T-cell (primary cell): Measurements from ENCODE around the gene PLEKHG1. TPM values are rescaled to one million over a fixed set of nuclear protein-coding genes. Genes with fewer than 3 reads are reported as not detected.

Source experiments
- ATAC-seq, 4 experiments: fragments of 200-7000 bp in 3 of 4; fragments of 150-1000 bp in 1 of 4; cut with Tn5 transposase; replicated peaks in 1 of 4; 1 replicate in 3 of 4; 2 replicates in 1 of 4; pipeline ENCODE4 v1.10.0; 2021; ENCODE audit warnings: moderate library complexity in 3 of 4, mild to moderate bottlenecking in 2 of 4, moderate number of reproducible peaks in 1 of 4
- CTCF ChIA-PET, 2 donors: fragments of 300-600 bp; sonication (Branson Sonifier 250); formaldehyde crosslinking; loops; one replicate each; lab custom pipeline; 2022; ENCODE audit warnings: antibody characterized with exemption in 2 of 2; lab: Charles Lee
- POLR2A ChIA-PET, 2 donors: fragments of 300-600 bp; sonication (Branson Sonifier 250); formaldehyde crosslinking; loops; one replicate each; lab custom pipeline; 2022; ENCODE audit warnings: antibody characterized with exemption in 2 of 2; lab: Charles Lee
- DNase-seq, 35 experiments: peaks; one replicate each; pipeline versions ENCODE4 v3.0.0 to v3.0.0-alpha.2; 2013 to 2023
- H3K27ac ChIP-seq: one replicate; pipeline ENCODE4 v1.5.1; 2013; ENCODE audit warnings: low read length
- H3K27me3 ChIP-seq, 2 experiments: replicated peaks in 1 of 2; 1 replicate in 1 of 2; 2 replicates in 1 of 2; pipeline versions ENCODE4 v1.6.1 to v1.7.0; 2013; ENCODE audit warnings: low read length in 1 of 2, mixed read lengths in 1 of 2; ENCODE audit not compliant: control insufficient read depth in 2 of 2, insufficient read depth in 2 of 2; ENCODE audit errors: extremely low read depth in 1 of 2
- H3K36me3 ChIP-seq, 2 donors: 1 replicate in 1 of 2; 2 replicates in 1 of 2; pipeline versions ENCODE4 v1.6.1 to v1.7.0; 2013; ENCODE audit warnings: low read length in 1 of 2; ENCODE audit not compliant: control insufficient read depth in 2 of 2, insufficient read depth in 1 of 2; ENCODE audit errors: extremely low read depth in 1 of 2
- H3K4me1 ChIP-seq, 2 experiments: 1 replicate in 1 of 2; 2 replicates in 1 of 2; pipeline versions ENCODE4 v1.6.1 to v1.7.0; 2013; ENCODE audit warnings: low read length in 2 of 2, mixed read lengths in 1 of 2; ENCODE audit not compliant: insufficient read depth in 2 of 2, control insufficient read depth in 1 of 2; ENCODE audit errors: extremely low read depth in 1 of 2
- H3K4me3 ChIP-seq, 2 donors: 1 replicate in 1 of 2; 2 replicates in 1 of 2; pipeline versions ENCODE4 v1.5.1 to v1.7.0; 2013; ENCODE audit warnings: mild to moderate bottlenecking in 2 of 2, low read length in 1 of 2, moderate library complexity in 1 of 2; ENCODE audit not compliant: control insufficient read depth in 1 of 2; ENCODE audit errors: extremely low read depth in 1 of 2
- H3K9me3 ChIP-seq: 2 replicates; pipeline ENCODE4 v1.7.0; 2013
- H3K27ac Mint-ChIP-seq, 2 donors: one replicate each; pipeline ENCODE4 v1.8.0; 2020 to 2021; ENCODE audit warnings: mild to moderate bottlenecking in 2 of 2, mixed read lengths in 2 of 2
- H3K27me3 Mint-ChIP-seq, 2 donors: one replicate each; pipeline ENCODE4 v1.8.0; 2021 to 2022; ENCODE audit warnings: mixed read lengths in 2 of 2
- H3K36me3 Mint-ChIP-seq: one replicate; pipeline ENCODE4 v1.8.0; 2021; ENCODE audit warnings: mixed read lengths
- H3K4me1 Mint-ChIP-seq, 3 donors: one replicate each; pipeline ENCODE4 v1.8.0; 2020 to 2022; ENCODE audit warnings: mixed read lengths in 3 of 3, mild to moderate bottlenecking in 1 of 3
- H3K4me3 Mint-ChIP-seq, 3 donors: one replicate each; pipeline ENCODE4 v1.8.0; 2020 to 2022; ENCODE audit warnings: mild to moderate bottlenecking in 3 of 3, mixed read lengths in 3 of 3, moderate library complexity in 3 of 3
- H3K9me3 Mint-ChIP-seq, 3 donors: one replicate each; pipeline ENCODE4 v1.8.0; 2020 to 2022; ENCODE audit warnings: mixed read lengths in 3 of 3
- WGBS: methylation state at CpG from one replicate; pipeline ENCODE4 v1.1.5; 2013; ENCODE audit warnings: missing lambda C conversion rate; ENCODE audit not compliant: insufficient coverage; 5-methylcytosine and 5-hydroxymethylcytosine counted together
- total RNA-seq, 35 experiments: library from RNA in 6 of 35; stranded (reverse) in 6 of 35; fragments of 120-200 nt in 1 of 35; gene quantifications; one replicate each; pipeline versions ENCODE4 v1.2.1 to v1.2.4 and lab custom pipeline; 2013 to 2026

The PLEKHG1 gene
- total RNA-seq, 5 donors from 2014 or later (not counting 1 experiment from before 2014, with no cell fraction given) = 2.5 to 18.4 (median 5.4) TPM

- Histone ChIP-seq H3K27ac (no peak overlapping the region), H3K36me3 (no peaks in the 10 kb centered on the region), H3K27me3 (peaks cover 0 to 25% of the 10 kb centered on the region in 2 experiments), H3K4me1 (peaks cover 0 to 2% of the 10 kb centered on the region in 2 experiments), H3K9me3 (no peaks in the 10 kb centered on the region), H3K4me3 (no peak overlapping the region)
- Mint-ChIP-seq H3K27ac (no peak overlapping the region), H3K9me3 (no peaks in the 10 kb centered on the region), H3K27me3 (peaks cover 25 to 31% of the 10 kb centered on the region in 2 donors), H3K4me3 (no peak overlapping the region), H3K4me1 (peaks cover 0 to 2% (median 0%) of the 10 kb centered on the region in 3 donors), H3K36me3 (no peaks in the 10 kb centered on the region)
- ChIA-PET POLR2A (no interaction called here), CTCF (interaction anchor here in 1 of 2 donors (0.6 kb wide), 1 partner anchor 159 kb away, joined by 3 read pairs; no protein-coding TSS in a partner anchor)
- 71% methylated on average over 3 of the region's 6 CpGs for WGBS
- no peak for DNase-seq
- no peak for ATAC-seq
Measured at GRCh38 chr6:150575836-150576235, 23.8 kb upstream of the PLEKHG1 start.

- ATAC-seq (no peak), DNase-seq (no peak)
- Histone ChIP-seq H3K4me3 (no peak overlapping the region), H3K36me3 (no peaks in the 10 kb centered on the region), H3K9me3 (no peaks in the 10 kb centered on the region), H3K27ac (no peak overlapping the region), H3K4me1 (peaks cover 0 to 2% of the 10 kb centered on the region in 2 experiments), H3K27me3 (peaks cover 0 to 24% of the 10 kb centered on the region in 2 experiments)
- Mint-ChIP-seq H3K27ac (no peak overlapping the region), H3K27me3 (peaks cover 25 to 31% of the 10 kb centered on the region in 2 donors), H3K9me3 (no peaks in the 10 kb centered on the region), H3K4me1 (peaks cover 0 to 2% (median 0%) of the 10 kb centered on the region in 3 donors), H3K4me3 (no peak overlapping the region), H3K36me3 (no peaks in the 10 kb centered on the region)
- ChIA-PET CTCF (no interaction called here), POLR2A (no interaction called here)
- WGBS = 78% methylated on average over 9 of the region's 15 CpGs
Measured at GRCh38 chr6:150576651-150577226, 22.9 kb upstream of the PLEKHG1 start.

- no peak overlapping the region for H3K27ac Mint-ChIP-seq
- CTCF ChIA-PET = no interaction called here
- no peaks in the 10 kb centered on the region for H3K36me3 ChIP-seq
- peaks cover 0 to 14% of the 10 kb centered on the region in 2 experiments for H3K27me3 ChIP-seq
- WGBS = 100% methylated on average over 2 of the region's 4 CpGs
- no peaks in the 10 kb centered on the region for H3K9me3 ChIP-seq
- no peak overlapping the region for H3K27ac ChIP-seq
- ATAC-seq (no peak), DNase-seq (no peak)
- peaks cover 9 to 16% of the 10 kb centered on the region in 2 donors for H3K27me3 Mint-ChIP-seq
- no peaks in the 10 kb centered on the region for H3K9me3 Mint-ChIP-seq
- no peak overlapping the region for H3K4me3 ChIP-seq
- POLR2A ChIA-PET = no interaction called here
- H3K4me3 Mint-ChIP-seq = no peak overlapping the region
- H3K4me1 ChIP-seq = no peaks in the 10 kb centered on the region
- peaks cover 0 to under 1% (median 0%) of the 10 kb centered on the region in 3 donors for H3K4me1 Mint-ChIP-seq
- no peaks in the 10 kb centered on the region for H3K36me3 Mint-ChIP-seq
Measured at GRCh38 chr6:150579611-150580010, 20.1 kb upstream of the PLEKHG1 start.

GRCh38 chr6:150580489-150580888 lies 19.2 kb upstream of the PLEKHG1 start:
- CTCF ChIA-PET = interaction anchor here in 1 of 2 donors (0.8 kb wide), 1 partner anchor 155 kb away, joined by 3 read pairs; no protein-coding TSS in a partner anchor

GRCh38 chr6:150584065-150584464 lies 15.6 kb upstream of the PLEKHG1 start:
- 92% methylated on average over 4 of the region's 5 CpGs for WGBS
- no peak for ATAC-seq
- CTCF ChIA-PET = no interaction called here

More at GRCh38 chr6:150580489-150580888, 19.2 kb upstream of the PLEKHG1 start:
- Histone ChIP-seq H3K4me1 (no peaks in the 10 kb centered on the region), H3K27me3 (peaks cover 0 to 11% of the 10 kb centered on the region in 2 experiments), H3K9me3 (no peaks in the 10 kb centered on the region), H3K36me3 (no peaks in the 10 kb centered on the region), H3K27ac (no peak overlapping the region), H3K4me3 (no peak overlapping the region)
- WGBS = no CpG with 5 or more reads among the region's 2 CpGs
- POLR2A ChIA-PET = no interaction called here
- no peak for DNase-seq
- no peaks in the 10 kb centered on the region for H3K4me1 Mint-ChIP-seq
- H3K36me3 Mint-ChIP-seq = no peaks in the 10 kb centered on the region
- H3K27ac Mint-ChIP-seq = no peak overlapping the region
- no peak for ATAC-seq
- H3K27me3 Mint-ChIP-seq = peaks cover 8 to 16% of the 10 kb centered on the region in 2 donors
- no peaks in the 10 kb centered on the region for H3K9me3 Mint-ChIP-seq
- H3K4me3 Mint-ChIP-seq = no peak overlapping the region

GRCh38 chr6:150584596-150584995 lies 15.1 kb upstream of the PLEKHG1 start:
- H3K27ac ChIP-seq = no peak overlapping the region
- Mint-ChIP-seq H3K36me3 (no peaks in the 10 kb centered on the region), H3K4me3 (no peak overlapping the region), H3K9me3 (no peaks in the 10 kb centered on the region), H3K27ac (no peak overlapping the region), H3K4me1 (no peaks in the 10 kb centered on the region), H3K27me3 (peaks cover 0 to 6% of the 10 kb centered on the region in 2 donors)
- ATAC-seq = no peak
- no peaks in the 10 kb centered on the region for H3K36me3 ChIP-seq
- WGBS = 67% methylated on average over 1 of the region's 1 CpG
- no peaks in the 10 kb centered on the region for H3K27me3 ChIP-seq
- H3K4me1 ChIP-seq = no peaks in the 10 kb centered on the region
- H3K9me3 ChIP-seq = no peaks in the 10 kb centered on the region
- ChIA-PET CTCF (no interaction called here), POLR2A (no interaction called here)
- no peak for DNase-seq
- H3K4me3 ChIP-seq = no peak overlapping the region

More at GRCh38 chr6:150584065-150584464, 15.6 kb upstream of the PLEKHG1 start:
- Mint-ChIP-seq H3K4me3 (no peak overlapping the region), H3K4me1 (no peaks in the 10 kb centered on the region), H3K27ac (no peak overlapping the region), H3K36me3 (no peaks in the 10 kb centered on the region), H3K9me3 (no peaks in the 10 kb centered on the region), H3K27me3 (peaks cover 0 to 6% of the 10 kb centered on the region in 2 donors)
- no peaks in the 10 kb centered on the region for H3K36me3 ChIP-seq
- H3K27me3 ChIP-seq = no peaks in the 10 kb centered on the region
- no peaks in the 10 kb centered on the region for H3K9me3 ChIP-seq
- DNase-seq = no peak
- H3K4me3 ChIP-seq = no peak overlapping the region
- POLR2A ChIA-PET = no interaction called here
- no peak overlapping the region for H3K27ac ChIP-seq
- H3K4me1 ChIP-seq = no peaks in the 10 kb centered on the region
